Ishikawa (cell line): ENCODE results near the gene SYTL3.

Source experiments
- CEBPB ChIP-seq: IDR thresholded peaks from 2 replicates; pipeline ENCODE4 v1.6.1; 2012
- CREB1 ChIP-seq: IDR thresholded peaks from 2 replicates; pipeline ENCODE4 v1.6.1; 2012; ENCODE audit warnings: low read depth
- EGR1 ChIP-seq: IDR thresholded peaks from 2 replicates; pipeline ENCODE4 v1.6.1; 2012
- EP300 ChIP-seq: IDR thresholded peaks from 2 replicates; pipeline ENCODE4 v1.6.1; 2012; ENCODE audit warnings: borderline replicate concordance
- FOXM1 ChIP-seq: IDR thresholded peaks from 2 replicates; pipeline ENCODE4 v1.6.1; 2012; ENCODE audit warnings: low read depth, borderline replicate concordance
- MAX ChIP-seq: IDR thresholded peaks from 2 replicates; pipeline ENCODE4 v1.6.1; 2012
- NFIC ChIP-seq: IDR thresholded peaks from 2 replicates; pipeline ENCODE4 v1.6.1; 2012
- RAD21 ChIP-seq: IDR thresholded peaks from 2 replicates; pipeline ENCODE4 v1.6.1; 2012; ENCODE audit warnings: low read depth
- REST ChIP-seq: IDR thresholded peaks from 2 replicates; pipeline ENCODE4 v1.6.1; 2012; ENCODE audit warnings: low read depth, mild to moderate bottlenecking
- TAF1 ChIP-seq: IDR thresholded peaks from 2 replicates; pipeline ENCODE4 v1.6.1; 2012; ENCODE audit warnings: low read depth, mild to moderate bottlenecking
- TCF12 ChIP-seq: IDR thresholded peaks from 2 replicates; pipeline ENCODE4 v1.6.1; 2012; ENCODE audit warnings: low read depth
- TEAD4 ChIP-seq: IDR thresholded peaks from 2 replicates; pipeline ENCODE4 v1.6.1; 2012
- USF1 ChIP-seq: IDR thresholded peaks from 2 replicates; pipeline ENCODE4 v1.6.1; 2012
- YY1 ChIP-seq: IDR thresholded peaks from 2 replicates; pipeline ENCODE4 v1.6.1; 2012; ENCODE audit warnings: low read depth
- ZBTB7A ChIP-seq: IDR thresholded peaks from 2 replicates; pipeline ENCODE4 v1.6.1; 2012; ENCODE audit warnings: low read depth

SYTL3 gene

GRCh38 chr6:158662954-158663624, 13.2 kb downstream of the SYTL3 start:
- TF ChIP-seq USF1: no peak
- TF ChIP-seq EGR1: no peak

GRCh38 chr6:158663625-158664165, 13.8 kb downstream of the SYTL3 start:
- TF ChIP-seq MAX (no peak), EP300 (no peak)

- TF ChIP-seq TAF1 (no peak), RAD21 (no peak), TEAD4 (no peak), REST (no peak), ZBTB7A (no peak), USF1 (no peak), MAX (no peak), NFIC (no peak), EGR1 (no peak), TCF12 (no peak), EP300 (no peak), YY1 (no peak)
Observed at GRCh38 chr6:158665332-158665731, 15.5 kb downstream of the SYTL3 start.

- TF ChIP-seq YY1: peak; percentile 63; the same call in 1 of the 2 replicates
- TF ChIP-seq FOXM1: no peak
- peak; percentile 72 for TF ChIP-seq CEBPB
- no peak for TF ChIP-seq RAD21
- peak; percentile 81; the same call in 1 of the 2 replicates for TF ChIP-seq MAX
- no peak for TF ChIP-seq EP300
- TF ChIP-seq TAF1: no peak
- no peak for TF ChIP-seq CREB1
- TF ChIP-seq TCF12: no peak
- peak; percentile 68; the same call in 1 of the 2 replicates for TF ChIP-seq NFIC
- TF ChIP-seq TEAD4: peak; percentile 82
- TF ChIP-seq ZBTB7A: no peak
- no peak for TF ChIP-seq REST
- TF ChIP-seq USF1: no peak
- TF ChIP-seq EGR1: no peak
Observed at GRCh38 chr6:158666628-158667359, 16.9 kb downstream of the SYTL3 start.

GRCh38 chr6:158667360-158667981, 17.6 kb downstream of the SYTL3 start:
- TF ChIP-seq CREB1 (no peak), FOXM1 (no peak), USF1 (no peak), TEAD4 (no peak), MAX (no peak), TAF1 (no peak), ZBTB7A (no peak), REST (no peak), CEBPB (no peak)
